ENCODE measurements around the gene TEX2. TPM values are rescaled to one million over a fixed set of nuclear protein-coding genes. Genes with fewer than 3 reads are reported as not detected.
A peak's percentile ranks its signal among the peaks of the same experiment; 100 is the strongest.

The TEX2 gene
- total RNA-seq, 1 experiment from 2014 or later: 35.1 TPM

GRCh38 chr17:64269687-64270649, 6.9 kb upstream of the TEX2 start:
- no peak for DNase-seq (ENCODE audit: low read depth)

- no peak for DNase-seq (ENCODE audit: low read depth)
Observed at GRCh38 chr17:64264891-64265290, 1.8 kb upstream of the TEX2 start.

GRCh38 chr17:64262198-64262999, 661 bp downstream of the TEX2 start:
- DNase-seq (ENCODE audit: low read depth): peak; percentile 48

GRCh38 chr17:64261417-64262145, 1.5 kb downstream of the TEX2 start:
- no peak for DNase-seq (ENCODE audit: low read depth)

- DNase-seq (ENCODE audit: low read depth): no peak
Observed at GRCh38 chr17:64260886-64261285, 2.2 kb downstream of the TEX2 start.

- DNase-seq (ENCODE audit: low read depth): peak; percentile 50
Observed at GRCh38 chr17:64259922-64260321, 3.1 kb downstream of the TEX2 start.

GRCh38 chr17:64259426-64259825, 3.6 kb downstream of the TEX2 start:
- no peak for DNase-seq (ENCODE audit: low read depth)

- DNase-seq (ENCODE audit: low read depth): no peak
Observed at GRCh38 chr17:64256913-64257807, 5.9 kb downstream of the TEX2 start.

- no peak for DNase-seq (ENCODE audit: low read depth)
Observed at GRCh38 chr17:64255764-64256163, 7.3 kb downstream of the TEX2 start.

GRCh38 chr17:64254755-64255154, 8.3 kb downstream of the TEX2 start:
- no peak for DNase-seq (ENCODE audit: low read depth)

GRCh38 chr17:64253470-64253869, 9.6 kb downstream of the TEX2 start:
- DNase-seq (ENCODE audit: low read depth): no peak

- no peak for DNase-seq (ENCODE audit: low read depth)
Observed at GRCh38 chr17:64252831-64253230, 10.2 kb downstream of the TEX2 start.

GRCh38 chr17:64250233-64250835, 12.7 kb downstream of the TEX2 start:
- no peak for DNase-seq (ENCODE audit: low read depth)

- DNase-seq (ENCODE audit: low read depth): no peak
Observed at GRCh38 chr17:64247836-64248235, 15.2 kb downstream of the TEX2 start.

- peak; percentile 43 for DNase-seq (ENCODE audit: low read depth)
Observed at GRCh38 chr17:64245218-64246145, 17.6 kb downstream of the TEX2 start.

GRCh38 chr17:64244165-64244564, 18.9 kb downstream of the TEX2 start:
- DNase-seq (ENCODE audit: low read depth): no peak

- no peak for DNase-seq (ENCODE audit: low read depth)
Observed at GRCh38 chr17:64243340-64243739, 19.7 kb downstream of the TEX2 start.

GRCh38 chr17:64242633-64243032, 20.4 kb downstream of the TEX2 start:
- no peak for DNase-seq (ENCODE audit: low read depth)

GRCh38 chr17:64240741-64241347, 22.2 kb downstream of the TEX2 start:
- peak; percentile 37 for DNase-seq (ENCODE audit: low read depth)

All from LHCN-M2 (cell line).